HPDE6-E6E7 (cell line): ENCODE results near the gene ZNF81.
"Not testable (repeated sequence)": the region's sequence is repeated elsewhere in the genome, so short reads cannot be mapped to it uniquely, and the experiment has no call there.

Experiments
- DNase-seq: peaks from one replicate; pipeline ENCODE4 v3.0.0; 2011; ENCODE audit warnings: missing footprints; ENCODE audit errors: extremely low spot score

ZNF81 gene

GRCh38 chrX:47836164-47837072 is at the start of gene ZNF81:
Gene ZNF81 (plus strand): TSS chrX:47836902. CDS start chrX:47846268, 9,366 bp downstream.
- peak; percentile 49 for DNase-seq

GRCh38 chrX:47796433-47796906 is 40.2 kb upstream of the ZNF81 start:
- no peak for DNase-seq

- no peak for DNase-seq
Measured at GRCh38 chrX:47797084-47797483, 39.6 kb upstream of the ZNF81 start.

GRCh38 chrX:47798861-47799260 is 37.8 kb upstream of the ZNF81 start:
- no peak for DNase-seq

- DNase-seq: peak; percentile 17
Measured at GRCh38 chrX:47802589-47802988, 34.1 kb upstream of the ZNF81 start.

GRCh38 chrX:47803103-47803502 is 33.6 kb upstream of the ZNF81 start:
- not testable (repeated sequence) for DNase-seq

- DNase-seq: no peak
Measured at GRCh38 chrX:47804315-47804714, 32.4 kb upstream of the ZNF81 start.

GRCh38 chrX:47805844-47806243 is 30.9 kb upstream of the ZNF81 start:
- DNase-seq: not testable (repeated sequence)

GRCh38 chrX:47806415-47807271 is 30.1 kb upstream of the ZNF81 start:
- not testable (repeated sequence) for DNase-seq

- DNase-seq: not testable (repeated sequence)
Measured at GRCh38 chrX:47807272-47807538, 29.5 kb upstream of the ZNF81 start.

- no peak for DNase-seq
Measured at GRCh38 chrX:47807548-47807947, 29.2 kb upstream of the ZNF81 start.

- DNase-seq: no peak
Measured at GRCh38 chrX:47808904-47809788, 27.6 kb upstream of the ZNF81 start.

GRCh38 chrX:47814851-47815250 is 21.9 kb upstream of the ZNF81 start:
- DNase-seq: no peak

GRCh38 chrX:47815901-47816845 is 20.5 kb upstream of the ZNF81 start:
- DNase-seq: no peak

GRCh38 chrX:47817421-47817820 is 19.3 kb upstream of the ZNF81 start:
- no peak for DNase-seq

- DNase-seq: no peak
Measured at GRCh38 chrX:47817897-47818296, 18.8 kb upstream of the ZNF81 start.

- DNase-seq: no peak
Measured at GRCh38 chrX:47828984-47829383, 7.7 kb upstream of the ZNF81 start.

- peak; percentile 33 for DNase-seq
Measured at GRCh38 chrX:47831788-47832187, 4.9 kb upstream of the ZNF81 start.

- DNase-seq: no peak
Measured at GRCh38 chrX:47838361-47838760, 1.7 kb downstream of the ZNF81 start.

- no peak for DNase-seq
Measured at GRCh38 chrX:47840111-47840510, 3.4 kb downstream of the ZNF81 start.

- no peak for DNase-seq
Measured at GRCh38 chrX:47843363-47843762, 6.7 kb downstream of the ZNF81 start.
